Activated CD8-positive, alpha-beta memory T cell treated with anti-CD3 and anti-CD28 coated beads for 36 hours (primary cell): ENCODE measurements around the gene SLC1A1. TPM values are rescaled to one million over a fixed set of nuclear protein-coding genes. Genes with fewer than 3 reads are reported as not detected.

Experiments
- CTCF ChIA-PET: fragments of 350-600 bp; sonication (Branson Sonifier 250); formaldehyde crosslinking; loops from one replicate; lab custom pipeline; 2021; ENCODE audit warnings: antibody characterized with exemption; lab: Charles Lee
- POLR2A ChIA-PET: fragments of 350-600 bp; sonication (Branson Sonifier 250); formaldehyde crosslinking; loops from one replicate; lab custom pipeline; 2021; ENCODE audit warnings: antibody characterized with exemption; lab: Charles Lee
- total RNA-seq, 2 experiments: library from RNA; stranded (reverse); gene quantifications; one replicate each; pipeline ENCODE4 v1.2.3, GENCODE V29; 2021

Gene SLC1A1
- under 1 TPM; 0.13 to 0.17 TPM for total RNA-seq

DNA sequence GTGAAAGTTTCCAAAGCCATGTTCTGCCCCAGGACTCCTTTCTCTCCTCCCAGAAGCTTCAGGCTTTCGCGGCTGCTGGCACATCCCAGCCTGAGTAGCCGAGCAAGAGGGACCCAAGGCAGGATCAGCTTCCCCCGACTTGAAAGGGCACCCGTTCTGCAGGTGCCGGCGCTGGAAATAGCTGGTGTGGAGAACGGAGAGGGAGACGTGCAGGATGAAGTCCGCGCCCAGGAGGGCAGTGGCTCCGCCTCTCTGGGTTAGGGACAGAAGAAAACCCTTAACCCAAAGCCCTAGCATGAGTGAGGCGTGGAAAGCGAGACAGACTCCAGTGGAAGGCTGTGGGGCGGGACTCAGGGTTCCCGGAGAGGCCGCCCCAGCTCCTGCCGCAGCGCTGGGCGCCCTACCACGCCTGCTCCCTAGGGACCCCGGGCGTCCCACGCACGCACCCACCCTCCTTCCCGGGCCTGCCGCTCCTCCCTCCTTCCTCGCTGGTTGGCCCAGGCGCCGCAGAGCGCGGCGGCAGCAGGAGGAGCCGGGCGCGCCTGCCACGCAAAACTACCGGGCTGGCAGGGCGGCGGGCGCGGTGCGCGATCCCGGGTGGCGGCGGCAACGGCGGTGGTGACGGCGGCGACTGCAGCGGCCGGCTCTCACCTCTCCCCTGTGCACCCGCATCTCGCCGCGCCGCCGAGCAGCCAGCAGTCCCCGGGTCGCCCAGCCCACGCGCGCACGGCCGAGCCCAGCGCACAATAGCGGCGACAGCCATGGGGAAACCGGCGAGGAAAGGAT lies at the start of gene SLC1A1:
Gene SLC1A1 (plus strand): TSS at position 550 of the 786 bp plus-strand sequence. CDS start 212 bp downstream, at position 762.
- ChIA-PET CTCF (no interaction called here), POLR2A (no interaction called here)

DNA sequence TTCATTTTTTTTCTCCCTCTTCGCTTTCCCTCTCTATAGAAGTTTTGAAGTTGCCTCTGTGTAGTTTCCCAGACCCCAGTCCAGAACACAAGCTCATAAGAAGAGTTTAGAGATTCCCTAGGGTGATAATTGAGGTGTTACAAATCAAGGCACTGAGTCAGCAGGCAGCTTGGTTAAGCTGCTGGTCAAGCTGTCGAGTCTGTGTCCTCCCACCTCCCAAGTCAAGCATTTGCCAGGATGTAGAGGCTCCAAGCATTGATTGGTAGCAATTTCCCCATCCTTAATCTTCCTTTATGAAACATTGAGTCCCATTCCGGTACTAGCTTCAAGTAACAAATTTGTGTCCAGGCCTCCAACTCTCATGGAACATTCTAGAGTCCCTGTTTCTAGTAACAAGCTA lies 47.5 kb upstream of the SLC1A1 start:
- ChIA-PET CTCF (no interaction called here), POLR2A (no interaction called here)

DNA sequence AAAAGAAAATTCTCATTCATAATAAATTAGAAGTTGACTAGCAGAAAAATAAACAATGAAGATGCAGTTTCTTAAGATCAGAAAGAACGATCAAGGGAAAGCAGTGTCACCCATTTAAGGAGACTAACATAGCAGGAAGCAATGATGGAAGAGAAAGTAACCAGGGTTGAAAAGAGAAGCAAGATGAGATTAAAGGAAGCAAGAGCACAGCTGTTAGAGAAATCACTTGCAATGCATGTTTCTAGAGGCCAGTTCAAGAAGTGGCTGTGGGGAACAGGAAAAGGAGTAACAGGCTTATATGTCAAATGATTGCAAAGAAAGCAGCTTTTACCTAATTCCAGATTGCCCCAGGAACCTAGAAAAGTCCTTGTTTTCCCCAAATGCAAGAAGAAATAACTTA lies 46.8 kb upstream of the SLC1A1 start:
- CTCF ChIA-PET: no interaction called here

GRCh38 chr9:4461437-4461836 lies 28.8 kb upstream of the SLC1A1 start:
- ChIA-PET CTCF (no interaction called here), POLR2A (no interaction called here)

More for the DNA sequence above, 46.8 kb upstream of the SLC1A1 start:
- POLR2A ChIA-PET: no interaction called here

DNA sequence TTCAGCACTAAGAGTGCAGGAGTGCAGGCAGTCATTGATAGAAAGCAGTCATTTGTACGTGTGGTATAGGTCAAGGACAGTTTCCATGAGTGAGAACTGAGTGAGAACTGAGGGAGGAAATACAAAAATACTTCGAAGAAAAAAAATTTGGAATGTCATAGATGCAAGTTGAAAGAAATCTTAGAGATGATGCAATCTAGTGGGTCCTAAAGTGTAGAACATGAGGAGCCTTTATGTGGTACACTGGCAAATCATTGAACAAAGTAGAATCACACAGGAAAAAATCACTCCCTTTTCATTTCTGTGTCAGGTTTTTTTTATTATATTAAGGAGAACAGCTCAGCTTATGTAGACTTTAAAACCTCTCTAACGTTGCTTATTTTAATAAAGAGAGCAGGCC lies 26.4 kb upstream of the SLC1A1 start:
- CTCF ChIA-PET: no interaction called here

GRCh38 chr9:4464911-4465513 lies 25.3 kb upstream of the SLC1A1 start:
- ChIA-PET POLR2A (no interaction called here), CTCF (no interaction called here)

More for the DNA sequence above, 26.4 kb upstream of the SLC1A1 start:
- POLR2A ChIA-PET: no interaction called here

- ChIA-PET POLR2A (no interaction called here), CTCF (no interaction called here)
Measured at GRCh38 chr9:4465910-4466309, 24.4 kb upstream of the SLC1A1 start.

DNA sequence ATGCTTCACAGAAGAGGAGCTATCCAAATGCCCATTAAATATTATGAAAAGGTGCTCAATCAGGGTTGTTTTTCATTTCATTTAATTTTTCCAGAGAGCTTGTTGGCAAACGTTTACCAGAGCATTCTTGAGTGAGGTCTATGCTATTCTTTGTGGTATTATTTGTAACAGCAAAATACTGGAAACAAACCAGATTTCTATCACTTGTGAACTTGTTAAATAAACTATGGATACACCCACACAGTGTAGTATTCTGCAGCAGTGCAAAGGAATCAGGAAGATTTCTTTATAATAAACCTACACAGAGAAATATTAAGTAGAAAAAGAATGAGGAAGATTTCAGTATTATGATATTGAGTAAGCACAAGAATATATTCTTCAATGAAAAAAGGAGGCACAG lies 15.0 kb upstream of the SLC1A1 start:
- ChIA-PET CTCF (no interaction called here), POLR2A (no interaction called here)

DNA sequence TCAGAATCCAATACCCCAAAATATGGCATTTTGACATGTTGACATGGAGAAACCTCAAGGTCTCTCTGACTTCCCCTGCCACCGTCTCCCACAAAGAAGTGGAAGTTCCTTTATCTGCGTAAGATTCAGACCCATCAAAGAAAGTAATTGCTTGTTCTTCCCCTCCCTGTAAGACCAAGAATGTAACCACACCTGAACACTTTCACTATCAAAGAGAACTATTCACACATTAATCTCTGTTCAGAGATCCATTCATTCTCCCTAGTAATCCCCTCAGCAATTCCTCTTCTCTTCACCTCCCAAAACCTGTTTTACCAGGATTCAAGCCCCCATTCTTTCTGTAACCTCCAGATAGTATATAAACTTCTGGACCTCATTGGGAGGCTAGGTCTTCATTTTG lies 4.1 kb upstream of the SLC1A1 start:
- ChIA-PET CTCF (no interaction called here), POLR2A (no interaction called here)

GRCh38 chr9:4489562-4489918 lies 728 bp upstream of the SLC1A1 start:
- ChIA-PET CTCF (no interaction called here), POLR2A (no interaction called here)

DNA sequence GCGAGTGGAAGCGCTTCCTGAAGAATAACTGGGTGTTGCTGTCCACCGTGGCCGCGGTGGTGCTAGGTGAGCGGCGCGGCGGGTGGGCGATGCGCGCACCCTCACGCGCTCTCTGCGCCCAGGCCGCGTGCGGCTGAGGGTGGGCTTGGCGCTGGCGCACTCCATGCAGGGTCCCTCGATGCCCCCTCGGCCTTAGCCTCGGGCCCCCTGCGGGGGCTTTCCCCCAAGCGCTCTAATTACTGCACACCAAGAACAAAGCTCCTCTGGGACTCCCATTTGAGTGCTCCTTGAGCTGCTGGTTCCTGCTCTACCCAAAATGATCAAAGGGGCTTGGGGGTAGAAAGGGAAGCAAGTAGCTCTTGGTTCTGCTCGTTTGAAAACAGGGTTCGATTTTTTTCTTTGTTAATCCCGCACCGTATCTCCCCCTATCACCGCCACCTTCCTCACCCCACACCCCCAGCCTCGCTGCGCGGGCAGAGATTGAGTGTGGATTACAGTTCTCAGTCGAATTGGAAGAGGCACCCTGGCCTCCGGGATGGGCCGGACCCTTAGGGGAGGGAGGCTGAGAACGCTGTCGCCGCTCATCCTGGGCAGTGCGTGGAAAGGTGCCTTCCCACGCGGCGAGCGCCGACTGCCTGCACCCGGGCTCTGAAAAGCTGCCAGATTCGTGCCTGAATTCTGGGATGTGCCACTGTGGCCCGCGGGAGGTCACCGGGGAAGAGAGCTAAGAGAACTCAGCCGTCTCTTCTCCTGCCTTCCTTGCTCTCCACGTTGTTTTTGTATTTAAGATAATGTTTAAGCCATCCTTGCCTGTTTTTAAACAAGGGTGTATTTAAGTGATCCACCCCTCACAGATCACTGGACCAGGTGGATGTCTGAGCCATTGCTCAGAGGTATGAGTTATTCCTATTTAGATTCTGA lies 697 bp downstream of the SLC1A1 start:
- CTCF ChIA-PET: no interaction called here
- POLR2A ChIA-PET: no interaction called here

DNA sequence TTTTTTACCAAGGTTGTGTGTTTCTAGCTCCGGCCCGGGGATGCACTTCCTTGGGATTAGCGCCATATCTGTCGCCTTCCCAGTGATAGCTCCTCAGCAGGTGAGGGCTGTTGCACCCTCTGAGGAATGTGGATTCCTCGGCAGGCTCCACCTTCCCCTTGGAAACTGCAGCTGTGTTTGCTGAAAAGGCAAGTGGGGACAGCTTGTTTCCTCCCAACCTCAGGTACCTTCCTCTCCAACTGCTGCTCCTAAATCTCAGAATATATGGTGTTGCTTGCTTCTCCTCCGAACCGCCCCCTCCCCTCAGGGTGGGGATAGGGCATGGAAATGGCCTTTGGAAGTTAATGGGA lies 1.3 kb downstream of the SLC1A1 start:
- ChIA-PET CTCF (no interaction called here), POLR2A (no interaction called here)

DNA sequence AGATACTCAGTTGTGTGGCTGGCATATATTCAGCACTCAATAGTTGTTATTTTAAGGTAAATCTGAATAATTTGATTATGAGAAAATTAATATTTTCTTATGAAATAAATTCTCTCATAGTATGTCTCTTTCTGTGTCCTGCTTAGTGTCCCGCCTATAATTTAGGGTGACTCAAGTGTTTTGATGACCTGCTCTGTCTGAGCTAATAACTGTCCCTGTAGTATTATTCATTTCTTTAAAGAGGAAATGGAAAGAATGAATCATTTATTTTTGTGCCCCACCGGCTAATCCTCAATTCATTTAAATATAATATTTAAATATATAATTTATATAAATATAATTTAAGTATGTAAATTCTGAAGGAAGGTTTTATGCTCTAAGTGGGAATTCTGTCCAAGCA lies 4.1 kb downstream of the SLC1A1 start:
- ChIA-PET CTCF (no interaction called here), POLR2A (no interaction called here)

GRCh38 chr9:4494806-4495205 lies 4.5 kb downstream of the SLC1A1 start:
- POLR2A ChIA-PET: no interaction called here

GRCh38 chr9:4495537-4495936 lies 5.3 kb downstream of the SLC1A1 start:
- CTCF ChIA-PET: no interaction called here
- POLR2A ChIA-PET: no interaction called here

More at GRCh38 chr9:4494806-4495205, 4.5 kb downstream of the SLC1A1 start:
- CTCF ChIA-PET: no interaction called here

DNA sequence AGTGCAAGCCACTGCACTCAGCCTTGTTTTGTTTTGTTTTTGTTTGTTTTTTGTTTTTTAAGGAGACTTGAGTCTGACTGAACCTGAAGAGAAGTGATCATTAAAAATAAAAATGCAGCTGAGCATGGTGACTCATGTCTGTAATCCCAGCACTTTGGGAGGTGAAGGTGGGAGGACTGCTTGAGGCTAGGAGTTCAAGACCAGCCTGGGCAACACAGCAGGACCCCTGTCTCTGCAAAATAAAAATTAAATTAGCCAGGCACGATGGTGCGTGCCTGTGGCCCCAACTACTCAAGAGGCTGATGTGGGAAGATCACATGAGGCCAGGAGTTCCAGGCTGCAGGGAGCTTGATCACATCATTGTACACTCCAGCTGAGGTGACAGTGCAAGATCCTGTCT lies 6.2 kb downstream of the SLC1A1 start:
- ChIA-PET CTCF (no interaction called here), POLR2A (no interaction called here)

GRCh38 chr9:4497395-4497794 lies 7.1 kb downstream of the SLC1A1 start:
- POLR2A ChIA-PET: no interaction called here

GRCh38 chr9:4497855-4498254 lies 7.6 kb downstream of the SLC1A1 start:
- CTCF ChIA-PET: interaction anchor here (0.6 kb wide), 1 partner anchor 238 kb away, joined by 3 read pairs; no protein-coding TSS in a partner anchor
- POLR2A ChIA-PET: no interaction called here

More at GRCh38 chr9:4497395-4497794, 7.1 kb downstream of the SLC1A1 start:
- CTCF ChIA-PET: no interaction called here

- ChIA-PET CTCF (no interaction called here), POLR2A (no interaction called here)
Measured at GRCh38 chr9:4499917-4500316, 9.6 kb downstream of the SLC1A1 start.

DNA sequence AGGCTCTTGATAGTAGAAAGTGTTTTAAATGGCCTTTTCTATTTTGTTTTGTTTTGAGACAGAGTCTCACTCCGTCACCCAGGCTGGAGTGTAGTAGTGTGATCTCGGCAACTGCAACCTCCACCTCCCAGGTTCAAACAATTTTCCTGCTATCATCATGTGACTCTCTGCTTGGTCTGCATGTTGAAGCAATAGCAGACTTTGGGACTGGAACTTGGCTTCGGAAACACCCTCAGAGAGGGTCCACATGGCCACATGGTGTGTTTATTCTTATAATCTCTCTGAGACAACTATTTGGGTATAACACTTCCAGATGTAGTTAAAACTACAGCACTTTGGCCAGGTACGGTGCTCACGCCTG lies 10.9 kb downstream of the SLC1A1 start:
- POLR2A ChIA-PET: no interaction called here
- CTCF ChIA-PET: no interaction called here
